IPS-NIHi11 (cell line): ENCODE results near the gene APBB2.

ENCODE experiments used
- DNase-seq: peaks from one replicate; pipeline ENCODE4 v3.0.0; 2012; ENCODE audit warnings: mixed read lengths, low spot score

The APBB2 gene

GRCh38 chr4:41189666-41190065, 24.7 kb downstream of the APBB2 start:
- DNase-seq: no peak

- DNase-seq: no peak
Measured at GRCh38 chr4:41189076-41189475, 25.3 kb downstream of the APBB2 start.

GRCh38 chr4:41185614-41186592, 28.4 kb downstream of the APBB2 start:
- DNase-seq: no peak

GRCh38 chr4:41184009-41184408, 30.3 kb downstream of the APBB2 start:
- DNase-seq: no peak

- no peak for DNase-seq
Measured at GRCh38 chr4:41183021-41183553, 31.3 kb downstream of the APBB2 start.

- no peak for DNase-seq
Measured at GRCh38 chr4:41181037-41181436, 33.3 kb downstream of the APBB2 start.

- no peak for DNase-seq
Measured at GRCh38 chr4:41179498-41180195, 34.7 kb downstream of the APBB2 start.

- DNase-seq: no peak
Measured at GRCh38 chr4:41178372-41179370, 35.7 kb downstream of the APBB2 start.

GRCh38 chr4:41177016-41177415, 37.3 kb downstream of the APBB2 start:
- no peak for DNase-seq

GRCh38 chr4:41176340-41176739, 38.0 kb downstream of the APBB2 start:
- DNase-seq: no peak

GRCh38 chr4:41175794-41176193, 38.5 kb downstream of the APBB2 start:
- DNase-seq: no peak

- DNase-seq: no peak
Measured at GRCh38 chr4:41174444-41174843, 39.9 kb downstream of the APBB2 start.

- DNase-seq: no peak
Measured at GRCh38 chr4:41172786-41173185, 41.6 kb downstream of the APBB2 start.

- DNase-seq: no peak
Measured at GRCh38 chr4:41169256-41169800, 45.0 kb downstream of the APBB2 start.

GRCh38 chr4:41167191-41167590, 47.2 kb downstream of the APBB2 start:
- DNase-seq: no peak

- DNase-seq: no peak
Measured at GRCh38 chr4:41164405-41164804, 49.9 kb downstream of the APBB2 start.

GRCh38 chr4:41161355-41161754, 53.0 kb downstream of the APBB2 start:
- DNase-seq: no peak

- no peak for DNase-seq
Measured at GRCh38 chr4:41160856-41161255, 53.5 kb downstream of the APBB2 start.

- no peak for DNase-seq
Measured at GRCh38 chr4:41160012-41160789, 54.1 kb downstream of the APBB2 start.

GRCh38 chr4:41158756-41159155, 55.6 kb downstream of the APBB2 start:
- DNase-seq: no peak

- DNase-seq: no peak
Measured at GRCh38 chr4:41158274-41158673, 56.1 kb downstream of the APBB2 start.
